Stimulated activated CD8-positive, alpha-beta memory T cell treated with anti-CD3 and anti-CD28 coated beads, Interleukin-7, amount 100 ng/mL, for 24 hours (primary cell): ENCODE measurements around the gene HERC3.

ENCODE experiments used
- DNase-seq: peaks from one replicate; pipeline ENCODE4 v3.0.0-alpha.2; 2020; ENCODE audit warnings: low read depth

Gene HERC3

GRCh38 chr4:88720451-88721428 is 128.5 kb downstream of the HERC3 start:
- no peak for DNase-seq

GRCh38 chr4:88722276-88722780 is 130.0 kb downstream of the HERC3 start:
- no peak for DNase-seq

- no peak for DNase-seq
Observed at GRCh38 chr4:88722828-88723227, 130.5 kb downstream of the HERC3 start.

GRCh38 chr4:88724406-88724805 is 132.1 kb downstream of the HERC3 start:
- no peak for DNase-seq

- DNase-seq, result no peak
Observed at GRCh38 chr4:88725143-88725542, 132.9 kb downstream of the HERC3 start.

GRCh38 chr4:88725986-88726385 is 133.7 kb downstream of the HERC3 start:
- no peak for DNase-seq

GRCh38 chr4:88728146-88728545 is 135.9 kb downstream of the HERC3 start:
- DNase-seq, result no peak

GRCh38 chr4:88729146-88729760 is 137.0 kb downstream of the HERC3 start:
- no peak for DNase-seq

- no peak for DNase-seq
Observed at GRCh38 chr4:88730811-88731210, 138.5 kb downstream of the HERC3 start.

GRCh38 chr4:88731381-88731780 is 139.1 kb downstream of the HERC3 start:
- no peak for DNase-seq

- no peak for DNase-seq
Observed at GRCh38 chr4:88732714-88733368, 140.6 kb downstream of the HERC3 start.

GRCh38 chr4:88734403-88734949 is 142.2 kb downstream of the HERC3 start:
- DNase-seq, result no peak

- no peak for DNase-seq
Observed at GRCh38 chr4:88735564-88735963, 143.3 kb downstream of the HERC3 start.

GRCh38 chr4:88736264-88736663 is 144.0 kb downstream of the HERC3 start:
- no peak for DNase-seq

- no peak for DNase-seq
Observed at GRCh38 chr4:88737307-88737941, 145.1 kb downstream of the HERC3 start.

- no peak for DNase-seq
Observed at GRCh38 chr4:88738180-88738579, 145.9 kb downstream of the HERC3 start.

- DNase-seq, result no peak
Observed at GRCh38 chr4:88742561-88742960, 150.3 kb downstream of the HERC3 start.

GRCh38 chr4:88743696-88744095 is 151.4 kb downstream of the HERC3 start:
- no peak for DNase-seq

GRCh38 chr4:88744609-88745008 is 152.3 kb downstream of the HERC3 start:
- DNase-seq, result no peak

GRCh38 chr4:88745175-88745574 is 152.9 kb downstream of the HERC3 start:
- no peak for DNase-seq

GRCh38 chr4:88745581-88746163 is 153.4 kb downstream of the HERC3 start:
- no peak for DNase-seq
